GM23338 (cell line): Measurements from ENCODE around the gene TMPRSS6. TPM values are rescaled to one million over a fixed set of nuclear protein-coding genes. Genes with fewer than 3 reads are reported as not detected.

Experiments
- ATAC-seq: fragments of 200-7000 bp; cut with Tn5 transposase; 3 replicates; pipeline ENCODE4 v1.9.1; 2020
- DNase-seq: peaks from one replicate; pipeline ENCODE4 v3.0.0-alpha.2; 2015; ENCODE audit warnings: low spot score
- H2AFZ ChIP-seq: fragments of 200-600 bp; sonication (generic); 2 replicates; pipeline ENCODE4 v1.8.0; 2016; ENCODE audit warnings: antibody characterized with exemption, mild to moderate bottlenecking, moderate library complexity
- H3F3A ChIP-seq: fragments of 200-600 bp; sonication (generic); replicated peaks from 2 replicates; pipeline ENCODE4 v1.8.0; 2017; ENCODE audit warnings: antibody characterized with exemption, mixed run types, low read depth
- H3K27ac ChIP-seq: fragments of 200-600 bp; sonication (generic); 2 replicates; pipeline ENCODE4 v1.6.1; 2016; ENCODE audit warnings: low read depth
- H3K27me3 ChIP-seq: fragments of 200-600 bp; sonication (generic); 2 replicates; pipeline ENCODE4 v1.8.0; 2016; ENCODE audit warnings: mild to moderate bottlenecking, mixed run types, moderate library complexity; ENCODE audit not compliant: insufficient read depth
- H3K36me3 ChIP-seq: fragments of 200-600 bp; sonication (generic); 2 replicates; pipeline ENCODE4 v1.8.0; 2016; ENCODE audit warnings: mild to moderate bottlenecking; ENCODE audit not compliant: insufficient read depth
- H3K4me1 ChIP-seq: fragments of 200-600 bp; sonication (generic); 2 replicates; pipeline ENCODE4 v1.8.0; 2016; ENCODE audit warnings: mild to moderate bottlenecking, moderate library complexity; ENCODE audit not compliant: insufficient read depth
- H3K4me2 ChIP-seq: fragments of 200-600 bp; sonication (generic); 2 replicates; pipeline ENCODE4 v1.7.1; 2017; ENCODE audit warnings: mixed run types
- H3K4me3 ChIP-seq: fragments of 200-600 bp; sonication (generic); 2 replicates; pipeline ENCODE4 v1.6.1; 2016; ENCODE audit warnings: mixed run types
- H3K79me2 ChIP-seq: fragments of 200-600 bp; sonication (generic); replicated peaks from 2 replicates; pipeline ENCODE4 v1.8.0; 2017; ENCODE audit warnings: mild to moderate bottlenecking; ENCODE audit not compliant: insufficient read depth
- H3K9me2 ChIP-seq: fragments of 200-600 bp; sonication (generic); 2 replicates; pipeline ENCODE4 v1.8.0; 2017; ENCODE audit not compliant: insufficient read depth
- H4K20me1 ChIP-seq: fragments of 200-600 bp; sonication (generic); replicated peaks from 2 replicates; pipeline ENCODE4 v1.8.0; 2017; ENCODE audit warnings: mild to moderate bottlenecking; ENCODE audit not compliant: insufficient read depth
- H3K27ac Mint-ChIP-seq: 2 replicates; pipeline ENCODE4 v1.8.0; 2020; ENCODE audit warnings: inconsistent platforms, mild to moderate bottlenecking, moderate library complexity, mixed read lengths
- H3K27me3 Mint-ChIP-seq: 3 replicates; pipeline ENCODE4 v1.8.0; 2022; ENCODE audit warnings: low read depth, mild to moderate bottlenecking, moderate library complexity, mixed read lengths, inconsistent platforms; ENCODE audit not compliant: insufficient read depth, poor library complexity
- H3K36me3 Mint-ChIP-seq: 3 replicates; pipeline ENCODE4 v1.8.0; 2021; ENCODE audit warnings: low read depth, mild to moderate bottlenecking, inconsistent platforms, moderate library complexity, mixed read lengths
- H3K4me1 Mint-ChIP-seq: 3 replicates; pipeline ENCODE4 v1.8.0; 2020; ENCODE audit warnings: mild to moderate bottlenecking, inconsistent platforms, mixed read lengths
- H3K4me3 Mint-ChIP-seq: 3 replicates; pipeline ENCODE4 v1.8.0; 2021; ENCODE audit warnings: moderate library complexity, mild to moderate bottlenecking, inconsistent platforms, mixed read lengths
- H3K9me3 Mint-ChIP-seq: 3 replicates; pipeline ENCODE4 v1.8.0; 2020; ENCODE audit warnings: moderate library complexity, mild to moderate bottlenecking, inconsistent platforms, mixed read lengths
- EZH2phosphoT487 ChIP-seq: fragments of 200-600 bp; sonication (generic); IDR thresholded peaks from one replicate; pipeline ENCODE4 v1.8.1; 2018; ENCODE audit warnings: antibody characterized with exemption; ENCODE audit not compliant: unreplicated experiment
- JUNB ChIP-seq: IDR thresholded peaks from one replicate; pipeline ENCODE4 v1.6.1; 2016; ENCODE audit warnings: antibody characterized with exemption; ENCODE audit not compliant: unreplicated experiment
- STAT1 ChIP-seq: IDR thresholded peaks from one replicate; pipeline ENCODE4 v1.6.1; 2016; ENCODE audit warnings: antibody characterized with exemption; ENCODE audit not compliant: unreplicated experiment
- polyA plus RNA-seq: library from polyadenylated mRNA; unstranded; fragments of >200 nt; fragmentation: Nextera tagmentation; extraction: Ambion mirVana; gene quantifications from 2 replicates; pipeline ENCODE4 v1.2.1, GENCODE V29; 2016
- total RNA-seq: library from RNA; depleted of rRNA; stranded (reverse); fragments of >200 nt; shearing (Covaris generic); gene quantifications from 2 replicates; pipeline ENCODE4 v1.2.3, GENCODE V29; 2014
- TF ChIP-seq, protein P1 (sequence below): fragments of 250-450 bp; sonication (Bioruptor Pico); IDR thresholded peaks from 2 replicates; pipeline ENCODE4 v1.5.0; 2020; ENCODE audit warnings: mild to moderate bottlenecking, moderate library complexity
- TF ChIP-seq, protein P2 (sequence below): IDR thresholded peaks from one replicate; pipeline ENCODE4 v1.6.1; 2018; ENCODE audit warnings: antibody characterized with exemption; ENCODE audit not compliant: unreplicated experiment

TMPRSS6 gene
- total and polyA plus RNA-seq, 2 experiments from 2014 or later, result 0.13 TPM; not detected in 1

DNA sequence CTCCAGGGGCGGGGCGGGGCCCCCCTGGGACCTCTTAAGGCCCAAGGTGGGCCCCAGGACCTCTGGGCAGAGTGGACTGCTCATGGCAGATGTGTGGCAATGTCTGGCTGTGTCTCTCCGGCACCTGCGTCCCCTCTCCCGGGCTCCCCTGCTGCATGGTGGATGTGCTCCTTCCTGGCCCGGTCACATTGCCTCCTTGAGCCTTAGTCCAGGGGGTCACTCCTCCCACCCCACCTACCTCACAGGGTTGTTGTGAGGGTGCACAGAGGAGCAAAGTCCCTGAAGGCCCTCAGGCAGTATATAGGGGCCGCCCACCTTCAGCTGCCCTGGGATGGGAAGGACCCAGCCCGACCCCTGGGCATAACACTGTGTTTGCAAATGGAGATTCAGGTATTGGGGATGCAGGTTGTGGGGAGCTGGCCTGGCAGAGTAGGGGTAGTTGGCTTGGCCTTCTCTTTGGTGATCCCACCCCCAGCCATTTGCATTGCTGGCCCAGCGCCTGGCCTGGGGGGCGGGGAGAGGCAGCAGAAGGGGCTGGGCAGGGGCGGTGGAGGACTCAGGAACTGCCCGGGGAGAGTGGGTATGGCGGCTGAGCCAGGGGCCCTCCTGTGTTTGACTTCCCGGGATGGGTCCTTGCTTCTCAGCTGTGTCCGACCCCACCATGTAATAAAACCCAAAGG, 46.7 kb downstream of the TMPRSS6 start:
- Mint-ChIP-seq H3K27ac (peak overlapping the region; percentile 62; the same call in 1 of the 2 replicates), H3K9me3 (no peaks in the 10 kb centered on the region), H3K4me1 (peaks cover 33% of the 10 kb centered on the region), H3K27me3 (peaks cover 20% of the 10 kb centered on the region), H3K4me3 (peak overlapping the region; percentile 13; the same call in 1 of the 3 replicates), H3K36me3 (peaks cover 4% of the 10 kb centered on the region)
- H3F3A ChIP-seq, result no peaks in the 10 kb centered on the region
- no peak overlapping the region for H3K4me3 ChIP-seq
- no peaks in the 10 kb centered on the region for H3K79me2 ChIP-seq
- ATAC-seq (peak; percentile 44), DNase-seq (peak; percentile 12)
- peaks cover 17% of the 10 kb centered on the region; the same call in 1 of the 2 replicates for H3K4me1 ChIP-seq
- TF ChIP-seq EZH2phosphoT487, result no peak
- no peak for TF ChIP-seq JUNB
- TF ChIP-seq, protein P1, sequence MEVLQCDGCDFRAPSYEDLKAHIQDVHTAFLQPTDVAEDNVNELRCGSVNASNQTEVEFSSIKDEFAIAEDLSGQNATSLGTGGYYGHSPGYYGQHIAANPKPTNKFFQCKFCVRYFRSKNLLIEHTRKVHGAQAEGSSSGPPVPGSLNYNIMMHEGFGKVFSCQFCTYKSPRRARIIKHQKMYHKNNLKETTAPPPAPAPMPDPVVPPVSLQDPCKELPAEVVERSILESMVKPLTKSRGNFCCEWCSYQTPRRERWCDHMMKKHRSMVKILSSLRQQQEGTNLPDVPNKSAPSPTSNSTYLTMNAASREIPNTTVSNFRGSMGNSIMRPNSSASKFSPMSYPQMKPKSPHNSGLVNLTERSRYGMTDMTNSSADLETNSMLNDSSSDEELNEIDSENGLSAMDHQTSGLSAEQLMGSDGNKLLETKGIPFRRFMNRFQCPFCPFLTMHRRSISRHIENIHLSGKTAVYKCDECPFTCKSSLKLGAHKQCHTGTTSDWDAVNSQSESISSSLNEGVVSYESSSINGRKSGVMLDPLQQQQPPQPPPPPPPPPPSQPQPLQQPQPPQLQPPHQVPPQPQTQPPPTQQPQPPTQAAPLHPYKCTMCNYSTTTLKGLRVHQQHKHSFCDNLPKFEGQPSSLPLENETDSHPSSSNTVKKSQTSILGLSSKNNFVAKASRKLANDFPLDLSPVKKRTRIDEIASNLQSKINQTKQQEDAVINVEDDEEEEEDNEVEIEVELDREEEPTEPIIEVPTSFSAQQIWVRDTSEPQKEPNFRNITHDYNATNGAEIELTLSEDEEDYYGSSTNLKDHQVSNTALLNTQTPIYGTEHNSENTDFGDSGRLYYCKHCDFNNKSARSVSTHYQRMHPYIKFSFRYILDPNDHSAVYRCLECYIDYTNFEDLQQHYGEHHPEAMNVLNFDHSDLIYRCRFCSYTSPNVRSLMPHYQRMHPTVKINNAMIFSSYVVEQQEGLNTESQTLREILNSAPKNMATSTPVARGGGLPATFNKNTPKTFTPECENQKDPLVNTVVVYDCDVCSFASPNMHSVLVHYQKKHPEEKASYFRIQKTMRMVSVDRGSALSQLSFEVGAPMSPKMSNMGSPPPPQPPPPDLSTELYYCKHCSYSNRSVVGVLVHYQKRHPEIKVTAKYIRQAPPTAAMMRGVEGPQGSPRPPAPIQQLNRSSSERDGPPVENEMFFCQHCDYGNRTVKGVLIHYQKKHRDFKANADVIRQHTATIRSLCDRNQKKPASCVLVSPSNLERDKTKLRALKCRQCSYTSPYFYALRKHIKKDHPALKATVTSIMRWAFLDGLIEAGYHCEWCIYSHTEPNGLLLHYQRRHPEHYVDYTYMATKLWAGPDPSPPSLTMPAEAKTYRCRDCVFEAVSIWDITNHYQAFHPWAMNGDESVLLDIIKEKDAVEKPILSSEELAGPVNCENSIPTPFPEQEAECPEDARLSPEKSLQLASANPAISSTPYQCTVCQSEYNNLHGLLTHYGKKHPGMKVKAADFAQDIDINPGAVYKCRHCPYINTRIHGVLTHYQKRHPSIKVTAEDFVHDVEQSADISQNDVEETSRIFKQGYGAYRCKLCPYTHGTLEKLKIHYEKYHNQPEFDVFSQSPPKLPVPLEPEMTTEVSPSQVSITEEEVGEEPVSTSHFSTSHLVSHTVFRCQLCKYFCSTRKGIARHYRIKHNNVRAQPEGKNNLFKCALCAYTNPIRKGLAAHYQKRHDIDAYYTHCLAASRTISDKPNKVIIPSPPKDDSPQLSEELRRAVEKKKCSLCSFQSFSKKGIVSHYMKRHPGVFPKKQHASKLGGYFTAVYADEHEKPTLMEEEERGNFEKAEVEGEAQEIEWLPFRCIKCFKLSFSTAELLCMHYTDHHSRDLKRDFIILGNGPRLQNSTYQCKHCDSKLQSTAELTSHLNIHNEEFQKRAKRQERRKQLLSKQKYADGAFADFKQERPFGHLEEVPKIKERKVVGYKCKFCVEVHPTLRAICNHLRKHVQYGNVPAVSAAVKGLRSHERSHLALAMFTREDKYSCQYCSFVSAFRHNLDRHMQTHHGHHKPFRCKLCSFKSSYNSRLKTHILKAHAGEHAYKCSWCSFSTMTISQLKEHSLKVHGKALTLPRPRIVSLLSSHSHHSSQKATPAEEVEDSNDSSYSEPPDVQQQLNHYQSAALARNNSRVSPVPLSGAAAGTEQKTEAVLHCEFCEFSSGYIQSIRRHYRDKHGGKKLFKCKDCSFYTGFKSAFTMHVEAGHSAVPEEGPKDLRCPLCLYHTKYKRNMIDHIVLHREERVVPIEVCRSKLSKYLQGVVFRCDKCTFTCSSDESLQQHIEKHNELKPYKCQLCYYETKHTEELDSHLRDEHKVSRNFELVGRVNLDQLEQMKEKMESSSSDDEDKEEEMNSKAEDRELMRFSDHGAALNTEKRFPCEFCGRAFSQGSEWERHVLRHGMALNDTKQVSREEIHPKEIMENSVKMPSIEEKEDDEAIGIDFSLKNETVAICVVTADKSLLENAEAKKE (CRISPR knock-in tag), result no peak
- no peak for TF ChIP-seq STAT1
- TF ChIP-seq, protein P2, sequence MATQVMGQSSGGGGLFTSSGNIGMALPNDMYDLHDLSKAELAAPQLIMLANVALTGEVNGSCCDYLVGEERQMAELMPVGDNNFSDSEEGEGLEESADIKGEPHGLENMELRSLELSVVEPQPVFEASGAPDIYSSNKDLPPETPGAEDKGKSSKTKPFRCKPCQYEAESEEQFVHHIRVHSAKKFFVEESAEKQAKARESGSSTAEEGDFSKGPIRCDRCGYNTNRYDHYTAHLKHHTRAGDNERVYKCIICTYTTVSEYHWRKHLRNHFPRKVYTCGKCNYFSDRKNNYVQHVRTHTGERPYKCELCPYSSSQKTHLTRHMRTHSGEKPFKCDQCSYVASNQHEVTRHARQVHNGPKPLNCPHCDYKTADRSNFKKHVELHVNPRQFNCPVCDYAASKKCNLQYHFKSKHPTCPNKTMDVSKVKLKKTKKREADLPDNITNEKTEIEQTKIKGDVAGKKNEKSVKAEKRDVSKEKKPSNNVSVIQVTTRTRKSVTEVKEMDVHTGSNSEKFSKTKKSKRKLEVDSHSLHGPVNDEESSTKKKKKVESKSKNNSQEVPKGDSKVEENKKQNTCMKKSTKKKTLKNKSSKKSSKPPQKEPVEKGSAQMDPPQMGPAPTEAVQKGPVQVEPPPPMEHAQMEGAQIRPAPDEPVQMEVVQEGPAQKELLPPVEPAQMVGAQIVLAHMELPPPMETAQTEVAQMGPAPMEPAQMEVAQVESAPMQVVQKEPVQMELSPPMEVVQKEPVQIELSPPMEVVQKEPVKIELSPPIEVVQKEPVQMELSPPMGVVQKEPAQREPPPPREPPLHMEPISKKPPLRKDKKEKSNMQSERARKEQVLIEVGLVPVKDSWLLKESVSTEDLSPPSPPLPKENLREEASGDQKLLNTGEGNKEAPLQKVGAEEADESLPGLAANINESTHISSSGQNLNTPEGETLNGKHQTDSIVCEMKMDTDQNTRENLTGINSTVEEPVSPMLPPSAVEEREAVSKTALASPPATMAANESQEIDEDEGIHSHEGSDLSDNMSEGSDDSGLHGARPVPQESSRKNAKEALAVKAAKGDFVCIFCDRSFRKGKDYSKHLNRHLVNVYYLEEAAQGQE, result no peak
- H3K27me3 ChIP-seq, result peaks cover 15% of the 10 kb centered on the region
- peak overlapping the region; percentile 62 for H3K4me2 ChIP-seq
- H2AFZ ChIP-seq, result no peak overlapping the region
- H3K9me2 ChIP-seq, result no peaks in the 10 kb centered on the region
- H4K20me1 ChIP-seq, result 0 out of 2 replicates have a peak, but pooled peaks cover 4% of the 10 kb centered on the region
- H3K27ac ChIP-seq, result no peak overlapping the region
- no peaks in the 10 kb centered on the region for H3K36me3 ChIP-seq
